Kidney capillary endothelial cell (primary cell): Measurements from ENCODE around the gene RAD23A.
"Not testable (repeated sequence)": the region's sequence is repeated elsewhere in the genome, so short reads cannot be mapped to it uniquely, and the experiment has no call there.

Experiments
- DNase-seq: peaks from one replicate; pipeline ENCODE4 v3.0.0-alpha.2; 2018; ENCODE audit warnings: low spot score

The RAD23A gene

GRCh38 chr19:12937927-12938778 is 7.5 kb upstream of the RAD23A start, which contains the start of gene CALR:
Gene CALR (plus strand): TSS chr19:12938609. CDS start chr19:12938680, 71 bp downstream.
- peak; percentile 99 for DNase-seq

- DNase-seq, result no peak
These were observed 6.7 kb upstream of the RAD23A start for GRCh38 chr19:12938779-12939601.

GRCh38 chr19:12939975-12940423 is 5.7 kb upstream of the RAD23A start:
- no peak for DNase-seq

GRCh38 chr19:12940897-12941296 is 4.8 kb upstream of the RAD23A start:
- DNase-seq, result no peak

GRCh38 chr19:12943437-12944044 is 2.1 kb upstream of the RAD23A start:
- no peak for DNase-seq

GRCh38 chr19:12944104-12944674 is 1.5 kb upstream of the RAD23A start:
- no peak for DNase-seq

- DNase-seq, result no peak
These were observed 545 bp downstream of the RAD23A start for GRCh38 chr19:12946092-12946721.

- DNase-seq, result no peak
These were observed 1.3 kb downstream of the RAD23A start for GRCh38 chr19:12946731-12947496.

GRCh38 chr19:12947702-12948611 is 2.3 kb downstream of the RAD23A start:
- no peak for DNase-seq

- DNase-seq, result no peak
These were observed 3.1 kb downstream of the RAD23A start for GRCh38 chr19:12948612-12949362.

GRCh38 chr19:12949363-12950283 is 4.0 kb downstream of the RAD23A start:
- DNase-seq, result no peak

GRCh38 chr19:12952050-12952449 is 6.4 kb downstream of the RAD23A start:
- not testable (repeated sequence) for DNase-seq

- peak; percentile 89 for DNase-seq
These were observed 7.0 kb downstream of the RAD23A start for GRCh38 chr19:12952488-12953137.

GRCh38 chr19:12953138-12953798 is 7.6 kb downstream of the RAD23A start:
- no peak for DNase-seq

GRCh38 chr19:12953799-12954611 is 8.3 kb downstream of the RAD23A start:
- DNase-seq, result no peak

- DNase-seq, result no peak
These were observed 8.9 kb downstream of the RAD23A start for GRCh38 chr19:12954612-12954962.
